ENCODE measurements around the gene EFNB3.

DNA sequence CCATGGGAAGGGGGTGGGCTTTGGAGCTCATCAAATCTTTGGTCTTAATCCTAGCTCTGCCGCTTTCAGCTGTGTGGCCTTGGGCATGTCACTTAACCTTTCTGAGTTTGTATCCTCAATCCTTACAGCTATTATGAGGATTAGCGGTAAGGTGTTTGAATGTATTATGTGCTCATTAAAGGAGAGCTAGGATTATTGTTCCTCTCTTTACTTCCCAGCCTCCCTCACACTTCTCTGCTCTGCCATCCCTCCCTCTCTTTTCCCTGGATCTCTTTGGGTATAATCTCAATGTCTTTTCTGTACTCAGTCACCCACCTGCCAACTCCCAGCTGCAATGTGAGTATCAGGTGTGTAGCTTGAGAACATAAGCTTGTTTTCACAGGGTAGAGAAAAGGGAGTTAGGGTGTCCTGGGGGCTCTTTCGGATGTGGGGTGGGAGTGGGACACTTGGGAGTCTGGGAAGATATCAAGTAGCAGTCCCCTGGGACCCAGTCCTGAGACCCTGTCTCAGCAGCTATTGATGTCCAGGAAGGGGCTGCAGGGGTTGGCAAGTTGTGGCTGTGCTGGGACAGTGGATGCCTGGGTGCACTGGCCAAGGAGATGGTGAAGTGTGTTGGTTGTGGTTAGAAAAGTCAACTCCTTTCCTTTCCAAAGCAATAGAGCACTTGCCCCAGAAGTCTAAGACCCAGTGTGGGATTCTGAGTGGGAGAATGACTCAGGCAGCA is 1.8 kb downstream of the EFNB3 start:
- TF ChIP-seq, protein P1, sequence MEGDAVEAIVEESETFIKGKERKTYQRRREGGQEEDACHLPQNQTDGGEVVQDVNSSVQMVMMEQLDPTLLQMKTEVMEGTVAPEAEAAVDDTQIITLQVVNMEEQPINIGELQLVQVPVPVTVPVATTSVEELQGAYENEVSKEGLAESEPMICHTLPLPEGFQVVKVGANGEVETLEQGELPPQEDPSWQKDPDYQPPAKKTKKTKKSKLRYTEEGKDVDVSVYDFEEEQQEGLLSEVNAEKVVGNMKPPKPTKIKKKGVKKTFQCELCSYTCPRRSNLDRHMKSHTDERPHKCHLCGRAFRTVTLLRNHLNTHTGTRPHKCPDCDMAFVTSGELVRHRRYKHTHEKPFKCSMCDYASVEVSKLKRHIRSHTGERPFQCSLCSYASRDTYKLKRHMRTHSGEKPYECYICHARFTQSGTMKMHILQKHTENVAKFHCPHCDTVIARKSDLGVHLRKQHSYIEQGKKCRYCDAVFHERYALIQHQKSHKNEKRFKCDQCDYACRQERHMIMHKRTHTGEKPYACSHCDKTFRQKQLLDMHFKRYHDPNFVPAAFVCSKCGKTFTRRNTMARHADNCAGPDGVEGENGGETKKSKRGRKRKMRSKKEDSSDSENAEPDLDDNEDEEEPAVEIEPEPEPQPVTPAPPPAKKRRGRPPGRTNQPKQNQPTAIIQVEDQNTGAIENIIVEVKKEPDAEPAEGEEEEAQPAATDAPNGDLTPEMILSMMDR (conservative IDR thresholded peaks at IDR 0.05 in 1 of 2, IDR thresholded peaks at IDR 0.05 in 1 of 2; ENCODE audit: extremely low read depth in 1 of 2, insufficient read depth in 1 of 2, low read depth in 1 of 2, low read length in 2 of 2) = no peak
- TF ChIP-seq EZH2 (IDR thresholded peaks at IDR 0.05; ENCODE audit: borderline replicate concordance, low read length) = no peak
